H9 (cell line): ENCODE results near the gene GADD45GIP1. TPM values are rescaled to one million over a fixed set of nuclear protein-coding genes. Genes with fewer than 3 reads are reported as not detected.

Experiments used
- DNase-seq: peaks from one replicate; pipeline ENCODE4 v3.0.0-alpha.2; 2017
- H2AFZ ChIP-seq: one replicate; pipeline ENCODE4 v1.6.1; 2013; ENCODE audit warnings: mild to moderate bottlenecking, low read length, control low read depth, moderate library complexity
- H2AK5ac ChIP-seq: 2 replicates; pipeline ENCODE4 v1.6.1; 2013; ENCODE audit warnings: low read length, control low read depth, mixed read lengths; ENCODE audit not compliant: insufficient read length
- H2BK120ac ChIP-seq: one replicate; pipeline ENCODE4 v1.6.1; 2013; ENCODE audit warnings: low read depth, mild to moderate bottlenecking, low read length, control low read depth, inconsistent platforms; ENCODE audit not compliant: poor library complexity, severe bottlenecking
- H2BK12ac ChIP-seq: 2 replicates; pipeline ENCODE4 v1.6.1; 2013; ENCODE audit warnings: low read length, control low read depth, mixed read lengths, low read depth; ENCODE audit not compliant: insufficient read length
- H2BK15ac ChIP-seq: 2 replicates; pipeline ENCODE4 v1.6.1; 2013; ENCODE audit warnings: low read depth, low read length, control low read depth
- H2BK20ac ChIP-seq: one replicate; pipeline ENCODE4 v1.6.1; 2013; ENCODE audit warnings: low read depth, mild to moderate bottlenecking, low read length, control low read depth, inconsistent platforms; ENCODE audit not compliant: poor library complexity, severe bottlenecking
- H2BK5ac ChIP-seq: 2 replicates; pipeline ENCODE4 v1.6.1; 2013; ENCODE audit warnings: low read length, control low read depth, mixed read lengths; ENCODE audit not compliant: insufficient read length
- H3K14ac ChIP-seq: 2 replicates; pipeline ENCODE4 v1.6.1; 2013; ENCODE audit warnings: low read length, control low read depth; ENCODE audit not compliant: insufficient read depth
- H3K18ac ChIP-seq: 2 replicates; pipeline ENCODE4 v1.6.1; 2013; ENCODE audit warnings: low read depth, mild to moderate bottlenecking, mixed read lengths, low read length, control low read depth; ENCODE audit not compliant: insufficient read length
- H3K23ac ChIP-seq: 2 replicates; pipeline ENCODE4 v1.6.1; 2013; ENCODE audit warnings: low read length, control low read depth, mixed read lengths, low read depth; ENCODE audit not compliant: insufficient read length
- H3K23me2 ChIP-seq: 2 replicates; pipeline ENCODE4 v1.6.1; 2013; ENCODE audit warnings: low read depth, mild to moderate bottlenecking, mixed read lengths, low read length, control low read depth; ENCODE audit not compliant: insufficient read length, poor library complexity, severe bottlenecking
- H3K27ac ChIP-seq: 2 replicates; pipeline ENCODE4 v1.5.1; 2013; ENCODE audit warnings: low read length, control low read depth, mixed read lengths, low read depth; ENCODE audit not compliant: insufficient read length
- H3K27me3 ChIP-seq: 2 replicates; pipeline ENCODE4 v1.6.1; 2013; ENCODE audit warnings: low read length, control low read depth, inconsistent platforms; ENCODE audit not compliant: insufficient read depth
- H3K4ac ChIP-seq: 2 replicates; pipeline ENCODE4 v1.6.1; 2013; ENCODE audit warnings: low read depth, mild to moderate bottlenecking, control low read depth, inconsistent platforms, low read length, moderate library complexity
- H3K4me1 ChIP-seq: 2 replicates; pipeline ENCODE4 v1.6.1; 2013; ENCODE audit warnings: low read length, control low read depth, inconsistent platforms; ENCODE audit not compliant: insufficient read depth
- H3K4me2 ChIP-seq: 2 replicates; pipeline ENCODE4 v1.6.1; 2013; ENCODE audit warnings: low read length, control low read depth, mixed read lengths; ENCODE audit not compliant: insufficient read length, insufficient read depth
- H3K56ac ChIP-seq: 2 replicates; pipeline ENCODE4 v1.6.1; 2013; ENCODE audit warnings: low read depth, mild to moderate bottlenecking, mixed read lengths, low read length, control low read depth; ENCODE audit not compliant: insufficient read length
- H3K79me1 ChIP-seq: 2 replicates; pipeline ENCODE4 v1.6.1; 2013; ENCODE audit warnings: low read depth, mild to moderate bottlenecking, moderate library complexity, low read length, control low read depth, inconsistent platforms; ENCODE audit not compliant: insufficient read depth, poor library complexity, severe bottlenecking
- H3K79me2 ChIP-seq: 2 replicates; pipeline ENCODE4 v1.6.1; 2013; ENCODE audit warnings: low read length, control low read depth, inconsistent platforms; ENCODE audit not compliant: insufficient read depth
- H3K9ac ChIP-seq: 2 replicates; pipeline ENCODE4 v1.6.1; 2013; ENCODE audit warnings: low read length, control low read depth, mixed read lengths; ENCODE audit not compliant: insufficient read length; ENCODE audit errors: extremely low read depth
- H3K9me3 ChIP-seq: one replicate; pipeline ENCODE4 v1.6.1; 2013; ENCODE audit warnings: low read depth, low read length, inconsistent platforms; ENCODE audit not compliant: control insufficient read depth
- H3T11ph ChIP-seq: one replicate; pipeline ENCODE4 v1.6.1; 2013; ENCODE audit warnings: mild to moderate bottlenecking, low read length, control low read depth, inconsistent platforms
- H4K20me1 ChIP-seq: one replicate; pipeline ENCODE4 v1.6.1; 2013; ENCODE audit not compliant: control insufficient read depth, insufficient read length, insufficient read depth
- H4K5ac ChIP-seq: 2 replicates; pipeline ENCODE4 v1.6.1; 2013; ENCODE audit warnings: low read depth, mild to moderate bottlenecking, mixed read lengths, low read length, control low read depth; ENCODE audit not compliant: insufficient read length
- H4K8ac ChIP-seq: replicated peaks from 2 replicates; pipeline ENCODE4 v1.6.1; 2013; ENCODE audit warnings: low read length, control low read depth, mixed read lengths, low read depth; ENCODE audit not compliant: insufficient read length
- H4K91ac ChIP-seq: 2 replicates; pipeline ENCODE4 v1.6.1; 2013; ENCODE audit warnings: low read depth, mild to moderate bottlenecking, moderate library complexity, mixed read lengths, low read length, control low read depth; ENCODE audit not compliant: insufficient read length
- H3K27ac Mint-ChIP-seq, 3 experiments: 2 replicates in 2 of 3; 3 replicates in 1 of 3; pipeline ENCODE4 v1.8.0; 2020 to 2021; ENCODE audit warnings: mixed read lengths in 3 of 3, mild to moderate bottlenecking in 1 of 3, moderate library complexity in 1 of 3
- H3K27me3 Mint-ChIP-seq: 2 replicates; pipeline ENCODE4 v1.8.0; 2021; ENCODE audit warnings: low read depth, mild to moderate bottlenecking, moderate library complexity, mixed read lengths
- H3K36me3 Mint-ChIP-seq, 3 experiments: 2 replicates in 2 of 3; 3 replicates in 1 of 3; pipeline ENCODE4 v1.8.0; 2020 to 2021; ENCODE audit warnings: low read depth in 3 of 3, mixed read lengths in 3 of 3; ENCODE audit not compliant: insufficient read depth in 1 of 3
- H3K4me1 Mint-ChIP-seq, 2 experiments: 2 replicates each; pipeline ENCODE4 v1.8.0; 2020; ENCODE audit warnings: mixed read lengths in 2 of 2
- H3K4me3 Mint-ChIP-seq, 2 experiments: 2 replicates in 1 of 2; 3 replicates in 1 of 2; pipeline ENCODE4 v1.8.0; 2020 to 2021; ENCODE audit warnings: mild to moderate bottlenecking in 2 of 2, mixed read lengths in 2 of 2, moderate library complexity in 1 of 2
- H3K9me3 Mint-ChIP-seq, 2 experiments: 2 replicates in 1 of 2; 3 replicates in 1 of 2; pipeline ENCODE4 v1.8.0; 2020; ENCODE audit warnings: mild to moderate bottlenecking in 2 of 2, mixed read lengths in 2 of 2, moderate library complexity in 1 of 2
- CTCF ChIP-seq: fragments of 200-600 bp; sonication (generic); conservative IDR thresholded peaks from 3 replicates; pipeline ENCODE4 v1.8.0; 2021; ENCODE audit warnings: antibody characterized with exemption, mild to moderate bottlenecking
- WGBS: extraction: QIAGEN DNeasy Blood & Tissue Kit; methylation state at CpG from one replicate; pipeline ENCODE4 v1.1.7; 2013; ENCODE audit warnings: missing lambda C conversion rate, low lambda C conversion rate, mixed read lengths; ENCODE audit not compliant: insufficient read length; ENCODE audit errors: extremely low coverage; 5-methylcytosine and 5-hydroxymethylcytosine counted together
- total RNA-seq: library from RNA; stranded (reverse); gene quantifications from 2 replicates; pipeline ENCODE4 v1.2.1, GENCODE V29; 2021

GADD45GIP1 gene
- total RNA-seq, 1 experiment from 2014 or later: 44.5 TPM

DNA sequence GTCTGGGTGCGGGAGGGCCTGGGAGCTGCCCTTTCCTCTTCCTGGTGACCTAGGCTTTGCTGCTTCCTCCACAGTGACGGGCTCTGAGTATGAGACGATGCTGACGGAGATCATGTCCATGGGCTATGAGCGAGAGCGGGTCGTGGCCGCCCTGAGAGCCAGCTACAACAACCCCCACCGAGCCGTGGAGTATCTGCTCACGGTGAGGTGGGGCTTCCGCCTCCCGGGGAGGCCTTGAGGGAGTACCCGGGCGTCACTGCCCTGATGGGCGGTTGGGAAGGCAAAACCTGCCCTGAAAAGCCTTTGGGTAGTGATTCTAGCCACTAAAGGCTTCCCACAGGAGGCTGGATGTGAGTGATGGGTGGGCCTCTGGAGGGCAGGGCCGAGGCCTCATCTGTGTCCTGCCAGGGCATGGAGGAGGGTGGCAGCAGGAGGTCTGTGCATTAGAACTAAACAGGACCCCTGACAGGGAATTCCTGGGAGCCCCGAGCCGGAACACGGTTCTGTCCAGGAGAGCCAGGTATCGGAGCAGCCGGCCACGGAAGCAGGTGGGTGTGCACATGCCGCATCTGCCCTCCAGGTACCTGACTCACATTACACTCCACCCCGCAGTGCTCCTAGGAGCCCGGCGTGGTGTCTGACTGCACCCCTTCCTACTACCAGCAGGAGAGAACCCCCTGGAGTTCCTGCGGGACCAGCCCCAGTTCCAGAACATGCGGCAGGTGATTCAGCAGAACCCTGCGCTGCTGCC is 8.2 kb downstream of the GADD45GIP1 start:
- peaks cover 15 to 28% of the 10 kb centered on the region in 2 experiments for H3K4me1 Mint-ChIP-seq
- H4K8ac ChIP-seq: no peak overlapping the region

More for the DNA sequence above, 8.2 kb downstream of the GADD45GIP1 start:
- H3K18ac ChIP-seq: no peak overlapping the region
- H2BK120ac ChIP-seq: no peak overlapping the region
- no peaks in the 10 kb centered on the region for H4K20me1 ChIP-seq
- no peaks in the 10 kb centered on the region; the same call in 1 of the 2 replicates for H3K79me2 ChIP-seq
- no peak overlapping the region for H3K9ac ChIP-seq
- no peak overlapping the region for H2BK5ac ChIP-seq
- no peaks in the 10 kb centered on the region for H3K4me1 ChIP-seq
- no peak overlapping the region for H4K5ac ChIP-seq
- H3K27me3 ChIP-seq: no peaks in the 10 kb centered on the region
- Mint-ChIP-seq H3K27ac (peak overlapping the region in 1 of 3 experiments; percentile 33; a peak in 1 of 7 replicates), H3K4me3 (no peak overlapping the region), H3K9me3 (0 out of 5 replicates have a peak, but pooled peaks cover 0 to 3% of the 10 kb centered on the region in 2 experiments), H3K27me3 (no peaks in the 10 kb centered on the region), H3K36me3 (peaks cover 41 to 79% (median 71%) of the 10 kb centered on the region in 3 experiments)
- no peak for TF ChIP-seq CTCF
- no peak overlapping the region for H3K56ac ChIP-seq
- H3K27ac ChIP-seq: no peak overlapping the region
- no peaks in the 10 kb centered on the region for H3K9me3 ChIP-seq
- H3K23me2 ChIP-seq: no peaks in the 10 kb centered on the region
- no peak overlapping the region for H2BK20ac ChIP-seq
- no peak overlapping the region for H3K4ac ChIP-seq
- no peak overlapping the region for H2BK15ac ChIP-seq
- no peak overlapping the region for H3K4me2 ChIP-seq
- H3K23ac ChIP-seq: no peak overlapping the region
- WGBS: no CpG with 5 or more reads among the region's 30 CpGs
- no peak for DNase-seq
- no peaks in the 10 kb centered on the region for H3K79me1 ChIP-seq
- H3T11ph ChIP-seq: no peak overlapping the region
- no peak overlapping the region for H2BK12ac ChIP-seq
- no peak overlapping the region for H2AK5ac ChIP-seq
- H4K91ac ChIP-seq: no peak overlapping the region
- H2AFZ ChIP-seq: no peak overlapping the region
- no peak overlapping the region for H3K14ac ChIP-seq
